Keratinocyte (primary cell): ENCODE data around the gene ALG14. TPM values are rescaled to one million over a fixed set of nuclear protein-coding genes. Genes with fewer than 3 reads are reported as not detected.

Experiments used
- DNase-seq: peaks from one replicate; pipeline ENCODE4 v3.0.0-alpha.2; 2011; ENCODE audit warnings: low read depth, missing footprints, low spot score
- FAIRE-seq: peaks from 2 replicates; lab custom pipeline; 2011; peaks lifted over from hg19 to GRCh38; lab: Jason Lieb, UNC
- H2AFZ ChIP-seq: 2 replicates; pipeline ENCODE4 v1.6.0; 2012; ENCODE audit warnings: low read length, control low read depth, inconsistent platforms; ENCODE audit not compliant: control insufficient read depth
- H3K27ac ChIP-seq: 2 replicates; pipeline ENCODE4 v1.5.1; 2011; ENCODE audit warnings: low read length; ENCODE audit not compliant: control insufficient read depth, insufficient read depth
- H3K27me3 ChIP-seq: 3 replicates; pipeline ENCODE4 v1.6.0; 2011; ENCODE audit warnings: low read length; ENCODE audit not compliant: control insufficient read depth, insufficient read depth; ENCODE audit errors: extremely low read depth
- H3K36me3 ChIP-seq, 2 experiments: 2 replicates in 1 of 2; 3 replicates in 1 of 2; pipeline ENCODE4 v1.5.1; 2011; ENCODE audit warnings: low read length in 2 of 2, mild to moderate bottlenecking in 1 of 2; ENCODE audit not compliant: control insufficient read depth in 2 of 2, insufficient read depth in 2 of 2; ENCODE audit errors: extremely low read depth in 1 of 2
- H3K4me1 ChIP-seq: 3 replicates; pipeline ENCODE4 v1.5.1; 2011; ENCODE audit warnings: low read length; ENCODE audit not compliant: control insufficient read depth, insufficient read depth; ENCODE audit errors: extremely low read depth
- H3K4me2 ChIP-seq: 3 replicates; pipeline ENCODE4 v1.6.0; 2011; ENCODE audit warnings: low read depth, low read length; ENCODE audit not compliant: control insufficient read depth, insufficient read depth; ENCODE audit errors: extremely low read depth
- H3K4me3 ChIP-seq, 3 experiments: fragments of 200-600 bp in 1 of 3; sonication (generic) in 1 of 3; 2 replicates in 2 of 3; 3 replicates in 1 of 3; pipeline ENCODE4 v1.5.1; 2011 to 2016; ENCODE audit warnings: low read length in 3 of 3, mild to moderate bottlenecking in 3 of 3, control low read depth in 2 of 3, inconsistent platforms in 1 of 3, low read depth in 1 of 3, mixed read lengths in 1 of 3, mixed run types in 1 of 3, moderate library complexity in 1 of 3; ENCODE audit not compliant: control insufficient read depth in 2 of 3, insufficient read depth in 2 of 3; ENCODE audit errors: extremely low read depth in 1 of 3
- H3K79me2 ChIP-seq: 2 replicates; pipeline ENCODE4 v1.6.0; 2012; ENCODE audit warnings: low read length; ENCODE audit not compliant: control insufficient read depth, insufficient read depth
- H3K9ac ChIP-seq: 3 replicates; pipeline ENCODE4 v1.6.0; 2011; ENCODE audit warnings: low read length; ENCODE audit not compliant: control insufficient read depth, insufficient read depth; ENCODE audit errors: extremely low read depth
- H3K9me1 ChIP-seq: 3 replicates; pipeline ENCODE4 v1.6.0; 2011; ENCODE audit warnings: low read length; ENCODE audit not compliant: control insufficient read depth, insufficient read depth; ENCODE audit errors: extremely low read depth
- H3K9me3 ChIP-seq: 2 replicates; pipeline ENCODE4 v1.5.1; 2012; ENCODE audit warnings: low read depth, low read length; ENCODE audit not compliant: control insufficient read depth
- H4K20me1 ChIP-seq: 3 replicates; pipeline ENCODE4 v1.6.0; 2011; ENCODE audit warnings: low read length; ENCODE audit not compliant: control insufficient read depth, insufficient read depth; ENCODE audit errors: extremely low read depth
- EZH2 ChIP-seq: IDR thresholded peaks from one replicate; pipeline ENCODE4 v1.6.1; 2012; ENCODE audit warnings: inconsistent platforms, mild to moderate bottlenecking, low read length, moderate library complexity
- dilution Hi-C: fragments of 300-500 bp; cut with MboI; formaldehyde crosslinking; loops from one replicate; pipeline ENCODE4 v1.7.0; 2020; ENCODE audit warnings: low sequenced_read_pairs; ENCODE audit not compliant: extremely low pct_ligation_motif_present
- polyA plus RNA-seq, 5 experiments: library from polyadenylated mRNA; depleted of rRNA in 3 of 5; stranded (reverse) in 3 of 5; stranded (forward) in 1 of 5; unstranded in 1 of 5; fragments of >200 nt; gene quantifications; 1 replicate in 1 of 5; 2 replicates in 3 of 5; 3 replicates in 1 of 5; pipeline versions ENCODE4 v1.2.1 to v1.2.3, GENCODE V29; 2011 to 2012; ENCODE audit warnings: missing spikeins in 2 of 5, low read depth in 1 of 5, low replicate concordance in 1 of 5
- TF ChIP-seq, protein P1 (sequence below), 3 experiments: IDR thresholded peaks in 1 of 3; conservative IDR thresholded peaks in 1 of 3; optimal IDR thresholded peaks in 1 of 3; 2 replicates in 2 of 3; 3 replicates in 1 of 3; pipeline versions ENCODE3 to v1.5.1; 2011; ENCODE audit warnings: low read length in 3 of 3, mild to moderate bottlenecking in 3 of 3, moderate library complexity in 2 of 3, control low read depth in 1 of 3, inconsistent platforms in 1 of 3; ENCODE audit not compliant: insufficient read depth in 2 of 3; ENCODE audit errors: extremely low read depth in 1 of 3

Gene ALG14
- polyA plus RNA-seq, 1 donor (not counting 4 experiments of a cell fraction or from before 2014, with no cell fraction given), result 4.6 TPM

DNA sequence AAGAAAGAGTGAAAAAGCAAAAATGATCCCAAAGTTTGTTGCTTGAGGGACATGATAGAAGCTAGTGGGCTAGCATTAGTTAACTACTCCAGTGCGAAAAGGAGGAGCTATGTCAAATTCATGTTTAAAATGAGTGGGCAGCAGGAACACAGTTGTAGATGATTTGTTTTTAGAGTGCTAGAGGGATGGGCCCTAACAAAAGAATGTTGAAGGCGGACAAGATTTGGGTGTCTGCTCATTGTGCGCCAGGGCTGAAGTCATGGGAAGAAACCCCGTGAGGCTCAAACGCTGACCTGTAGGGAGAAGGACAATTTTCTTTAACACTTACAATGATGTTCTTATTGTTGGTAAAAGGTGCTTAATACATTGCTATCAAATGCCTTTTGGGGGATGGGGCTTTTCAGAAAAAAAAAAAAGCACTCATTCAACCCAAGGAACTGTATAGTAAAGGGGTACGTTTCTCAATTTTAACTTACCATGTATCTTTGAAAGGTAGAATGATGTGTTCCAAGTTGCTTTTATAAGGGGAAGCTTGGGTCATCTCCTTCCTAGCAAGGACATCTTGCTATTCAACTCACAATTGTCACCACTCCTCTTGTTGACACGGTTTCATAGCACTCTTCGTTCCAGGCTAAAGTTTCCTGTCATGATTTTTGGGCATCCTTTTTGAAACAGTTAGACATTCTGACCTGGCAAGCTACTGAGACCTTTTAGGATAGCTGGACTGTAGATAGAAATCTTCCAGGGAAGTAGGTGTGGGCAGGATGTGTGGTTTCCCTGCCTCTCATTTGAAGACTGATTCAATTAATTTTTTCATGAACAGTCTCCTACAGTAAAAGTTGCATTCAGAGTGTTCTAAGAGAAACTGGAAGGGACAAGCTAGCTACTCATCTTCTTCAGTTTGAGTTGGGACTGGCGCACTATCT lies 92.8 kb downstream of the ALG14 start:
- Histone ChIP-seq H3K4me2 (no peak overlapping the region), H3K36me3 (no peaks in the 10 kb centered on the region), H2AFZ (no peak overlapping the region), H3K79me2 (no peaks in the 10 kb centered on the region), H3K4me3 (no peak overlapping the region), H3K4me1 (peaks cover 17% of the 10 kb centered on the region), H3K9me1 (no peaks in the 10 kb centered on the region), H3K9ac (no peak overlapping the region), H3K9me3 (no peaks in the 10 kb centered on the region), H3K27me3 (no peaks in the 10 kb centered on the region), H3K27ac (no peak overlapping the region), H4K20me1 (no peaks in the 10 kb centered on the region)
- DNase-seq, result no peak
- no peak for FAIRE-seq
- TF ChIP-seq, protein P1, sequence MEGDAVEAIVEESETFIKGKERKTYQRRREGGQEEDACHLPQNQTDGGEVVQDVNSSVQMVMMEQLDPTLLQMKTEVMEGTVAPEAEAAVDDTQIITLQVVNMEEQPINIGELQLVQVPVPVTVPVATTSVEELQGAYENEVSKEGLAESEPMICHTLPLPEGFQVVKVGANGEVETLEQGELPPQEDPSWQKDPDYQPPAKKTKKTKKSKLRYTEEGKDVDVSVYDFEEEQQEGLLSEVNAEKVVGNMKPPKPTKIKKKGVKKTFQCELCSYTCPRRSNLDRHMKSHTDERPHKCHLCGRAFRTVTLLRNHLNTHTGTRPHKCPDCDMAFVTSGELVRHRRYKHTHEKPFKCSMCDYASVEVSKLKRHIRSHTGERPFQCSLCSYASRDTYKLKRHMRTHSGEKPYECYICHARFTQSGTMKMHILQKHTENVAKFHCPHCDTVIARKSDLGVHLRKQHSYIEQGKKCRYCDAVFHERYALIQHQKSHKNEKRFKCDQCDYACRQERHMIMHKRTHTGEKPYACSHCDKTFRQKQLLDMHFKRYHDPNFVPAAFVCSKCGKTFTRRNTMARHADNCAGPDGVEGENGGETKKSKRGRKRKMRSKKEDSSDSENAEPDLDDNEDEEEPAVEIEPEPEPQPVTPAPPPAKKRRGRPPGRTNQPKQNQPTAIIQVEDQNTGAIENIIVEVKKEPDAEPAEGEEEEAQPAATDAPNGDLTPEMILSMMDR (optimal IDR thresholded peaks at IDR 0.05 in 1 of 3, IDR thresholded peaks at IDR 0.05 in 1 of 3, conservative IDR thresholded peaks at IDR 0.05 in 1 of 3; ENCODE audit: extremely low read depth in 1 of 3, insufficient read depth in 2 of 3, low read length in 3 of 3), result no peak
- dilution Hi-C loops, result no loop called here

DNA sequence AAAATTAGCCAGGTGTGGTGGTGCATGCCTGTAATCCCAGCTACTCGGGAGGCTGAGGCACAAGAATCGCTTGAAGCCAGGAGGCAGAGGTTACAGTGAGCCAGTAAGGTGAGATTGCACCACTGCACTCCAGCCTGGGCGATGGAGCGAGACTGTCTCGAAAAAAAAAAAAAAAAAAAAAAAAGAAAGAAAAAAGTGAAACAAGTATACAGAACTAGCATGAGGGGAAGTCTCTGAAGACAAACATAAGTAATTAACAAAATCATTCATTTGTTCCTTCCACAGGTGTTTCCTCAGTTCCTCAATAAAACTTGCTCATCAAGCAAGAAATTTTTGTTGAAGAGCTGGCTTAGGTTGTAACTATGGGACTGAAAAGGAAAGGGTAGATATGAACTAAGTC lies 93.6 kb downstream of the ALG14 start:
- no peak for FAIRE-seq
- DNase-seq, result no peak
- Histone ChIP-seq H3K9me1 (no peaks in the 10 kb centered on the region), H3K4me2 (no peak overlapping the region), H3K9me3 (no peaks in the 10 kb centered on the region), H3K27ac (no peak overlapping the region), H3K79me2 (no peaks in the 10 kb centered on the region), H3K27me3 (no peaks in the 10 kb centered on the region), H3K9ac (no peak overlapping the region), H2AFZ (no peak overlapping the region), H3K4me1 (peaks cover 24% of the 10 kb centered on the region), H4K20me1 (no peaks in the 10 kb centered on the region), H3K36me3 (no peaks in the 10 kb centered on the region), H3K4me3 (no peak overlapping the region)
- no peak for TF ChIP-seq EZH2
- TF ChIP-seq, protein P1 (optimal IDR thresholded peaks at IDR 0.05 in 1 of 3, IDR thresholded peaks at IDR 0.05 in 1 of 3, conservative IDR thresholded peaks at IDR 0.05 in 1 of 3; ENCODE audit: extremely low read depth in 1 of 3, insufficient read depth in 2 of 3, low read length in 3 of 3), result no peak
- dilution Hi-C loops, result no loop called here
